Measurements from ENCODE around the gene NPIPB2.

NPIPB2 gene

GRCh38 chr16:11896486-11897176, 45.2 kb downstream of the NPIPB2 start:
- no peak for DNase-seq

GRCh38 chr16:11893571-11893970, 48.3 kb downstream of the NPIPB2 start:
- DNase-seq: no peak

GRCh38 chr16:11892761-11893160, 49.1 kb downstream of the NPIPB2 start:
- no peak for DNase-seq

- no peak for DNase-seq
Observed at GRCh38 chr16:11890231-11890965, 51.4 kb downstream of the NPIPB2 start.

DNA sequence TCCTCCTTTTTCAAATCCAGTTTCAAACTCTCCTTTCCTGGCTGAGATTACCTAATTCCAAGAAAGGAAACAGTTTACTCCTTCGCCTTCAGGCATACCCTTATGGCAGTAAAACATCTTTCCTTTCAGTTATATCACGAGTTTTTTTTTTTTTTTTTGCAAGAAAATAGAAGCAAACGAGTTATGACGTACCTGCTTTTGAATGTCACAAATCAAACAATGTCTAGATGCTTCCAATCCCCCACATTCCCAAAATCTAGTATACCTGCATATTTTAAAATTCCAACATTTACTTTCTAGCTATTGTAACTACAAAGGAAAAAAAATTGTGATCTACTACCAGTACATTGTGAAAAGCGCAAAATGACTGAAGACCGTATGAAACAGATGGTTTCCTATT, 55.0 kb downstream of the NPIPB2 start:
- no peak for DNase-seq

DNA sequence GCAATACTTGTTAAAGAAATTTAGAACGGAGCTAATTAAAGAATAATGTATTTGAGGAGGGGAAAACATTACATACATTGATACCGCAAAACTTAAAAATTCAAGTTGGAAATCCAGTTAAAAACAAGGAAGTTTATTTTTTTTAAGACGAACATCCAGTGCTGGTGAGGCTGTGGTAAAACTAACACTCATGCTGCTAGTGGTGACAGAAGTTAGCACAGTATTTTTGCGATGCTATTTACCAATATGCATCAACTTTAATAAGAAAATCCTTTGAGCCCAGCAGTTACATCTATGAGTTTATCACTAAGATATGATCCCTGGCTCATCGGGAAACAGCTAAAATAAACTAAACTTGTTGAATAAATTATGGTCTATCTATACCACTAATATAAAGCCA, 57.8 kb downstream of the NPIPB2 start:
- DNase-seq: no peak

- DNase-seq: no peak
Observed at GRCh38 chr16:11880007-11880406, 61.8 kb downstream of the NPIPB2 start.

GRCh38 chr16:11877374-11877773, 64.5 kb downstream of the NPIPB2 start:
- no peak for DNase-seq

All from stimulated activated naive CD4-positive, alpha-beta T cell treated with Interleukin-2 at 50 U/mL for 16 hours (primary cell).